ENCODE measurements around the gene LPCAT1. TPM values are rescaled to one million over a fixed set of nuclear protein-coding genes. Genes with fewer than 3 reads are reported as not detected.

LPCAT1 gene
- total and polyA plus RNA-seq, 2 donors (not counting 3 experiments of a cell fraction or from before 2014, with no cell fraction given) = 28.9 to 57.2 TPM

DNA sequence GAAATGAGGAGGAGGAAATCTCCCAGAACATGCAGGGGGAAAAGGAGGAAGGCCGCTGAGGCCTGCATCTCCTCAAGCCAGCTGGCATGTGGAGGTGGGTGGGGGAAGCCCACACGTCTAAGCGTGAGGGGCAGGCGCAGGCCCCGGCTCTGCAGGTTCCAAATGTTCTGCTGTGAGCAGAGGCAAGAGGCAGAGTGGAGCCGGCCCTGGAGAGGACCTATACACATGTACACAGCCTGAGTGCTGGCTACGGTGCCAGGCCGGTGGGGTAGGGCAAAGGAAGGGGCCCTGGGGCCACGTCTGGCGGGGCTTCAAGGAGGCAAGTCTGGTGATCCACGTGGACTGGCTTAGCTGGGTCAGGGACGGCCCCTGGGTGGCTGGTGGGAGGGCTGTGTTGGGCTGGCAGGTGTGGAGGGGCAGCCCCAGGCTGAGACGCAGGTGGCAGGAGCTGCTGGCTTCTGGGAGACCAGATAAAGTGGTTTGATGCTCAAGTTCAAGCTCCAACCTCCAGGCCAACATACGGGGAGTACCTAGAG lies 26.4 kb downstream of the LPCAT1 start:
- no peak for FAIRE-seq
- CTCF ChIA-PET = no interaction called here

More for the DNA sequence above, 26.4 kb downstream of the LPCAT1 start:
- POLR2A ChIA-PET = no interaction called here
- dilution Hi-C loops (cut with MboI; ENCODE audit: extremely low pct_ligation_motif_present, low sequenced_read_pairs) = no loop called here
- Histone ChIP-seq H3K9me1 (replicated peaks; ENCODE audit: control insufficient read depth, extremely low read depth, insufficient read depth, low read length) (no peaks in the 10 kb centered on the region), H3K9ac (replicated peaks; ENCODE audit: extremely low read depth, insufficient read depth, low read length) (no peak overlapping the region), H3K79me2 (ENCODE audit: control insufficient read depth, insufficient read depth, low read length) (peaks cover 33% of the 10 kb centered on the region), H3K9me3 (replicated peaks; ENCODE audit: control insufficient read depth, insufficient read depth, low read length) (no peaks in the 10 kb centered on the region), H3K27ac (ENCODE audit: insufficient read depth, low read depth, low read length) (no peak overlapping the region), H3K36me3 (ENCODE audit: control insufficient read depth in 2 of 2, extremely low read depth in 1 of 2, insufficient read depth in 2 of 2, low read length in 2 of 2) (peaks cover 3 to 34% of the 10 kb centered on the region in 2 experiments), H3K4me1 (ENCODE audit: control insufficient read depth, extremely low read depth, insufficient read depth, low read length) (no peaks in the 10 kb centered on the region), H2AFZ (ENCODE audit: low read depth, low read length) (no peak overlapping the region), H3K4me3 (replicated peaks in 1 of 3; ENCODE audit: insufficient read depth in 1 of 3, low read depth in 1 of 3, low read length in 3 of 3) (no peak overlapping the region), H3K4me2 (ENCODE audit: insufficient read depth, low read length) (no peak overlapping the region), H3K27me3 (ENCODE audit: control insufficient read depth in 2 of 2, insufficient read depth in 2 of 2, low read length in 2 of 2) (no peaks in the 10 kb centered on the region), H4K20me1 (replicated peaks; ENCODE audit: control insufficient read depth, extremely low read depth, insufficient read depth, low read length) (no peaks in the 10 kb centered on the region)
- no TSS peak for BruUV-seq (replicated peaks)
- intact Hi-C loops (cut with micrococcal nuclease) = no loop called here
- TF ChIP-seq POLR2A (IDR thresholded peaks at IDR 0.05; ENCODE audit: low read depth, low read length) (no peak), GATA2 (IDR thresholded peaks at IDR 0.05; ENCODE audit: insufficient read depth, insufficient read length, low read depth, low read length) (no peak), JUN (IDR thresholded peaks at IDR 0.05; ENCODE audit: borderline replicate concordance, insufficient read depth, insufficient read length, low read depth) (no peak), POLR2AphosphoS5 (IDR thresholded peaks at IDR 0.05; ENCODE audit: insufficient read depth, low read depth, low read length) (no peak), EZH2 (IDR thresholded peaks at IDR 0.05; ENCODE audit: borderline replicate concordance, low read depth, low read length, severe bottlenecking) (no peak), MYC (IDR thresholded peaks at IDR 0.05; ENCODE audit: low read depth, low read length) (no peak), FOS (IDR thresholded peaks at IDR 0.05; ENCODE audit: borderline replicate concordance, insufficient read depth, low read length) (no peak), MAX (IDR thresholded peaks at IDR 0.05; ENCODE audit: insufficient read depth, insufficient read length) (no peak)
- TF ChIP-seq, protein P1, sequence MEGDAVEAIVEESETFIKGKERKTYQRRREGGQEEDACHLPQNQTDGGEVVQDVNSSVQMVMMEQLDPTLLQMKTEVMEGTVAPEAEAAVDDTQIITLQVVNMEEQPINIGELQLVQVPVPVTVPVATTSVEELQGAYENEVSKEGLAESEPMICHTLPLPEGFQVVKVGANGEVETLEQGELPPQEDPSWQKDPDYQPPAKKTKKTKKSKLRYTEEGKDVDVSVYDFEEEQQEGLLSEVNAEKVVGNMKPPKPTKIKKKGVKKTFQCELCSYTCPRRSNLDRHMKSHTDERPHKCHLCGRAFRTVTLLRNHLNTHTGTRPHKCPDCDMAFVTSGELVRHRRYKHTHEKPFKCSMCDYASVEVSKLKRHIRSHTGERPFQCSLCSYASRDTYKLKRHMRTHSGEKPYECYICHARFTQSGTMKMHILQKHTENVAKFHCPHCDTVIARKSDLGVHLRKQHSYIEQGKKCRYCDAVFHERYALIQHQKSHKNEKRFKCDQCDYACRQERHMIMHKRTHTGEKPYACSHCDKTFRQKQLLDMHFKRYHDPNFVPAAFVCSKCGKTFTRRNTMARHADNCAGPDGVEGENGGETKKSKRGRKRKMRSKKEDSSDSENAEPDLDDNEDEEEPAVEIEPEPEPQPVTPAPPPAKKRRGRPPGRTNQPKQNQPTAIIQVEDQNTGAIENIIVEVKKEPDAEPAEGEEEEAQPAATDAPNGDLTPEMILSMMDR (IDR thresholded peaks at IDR 0.05; ENCODE audit: extremely low read depth in 1 of 2, insufficient read depth in 1 of 2, low read depth in 1 of 2, low read length in 2 of 2) = no peak
- no peak for DNase-seq (ENCODE audit: low read depth, low spot score)
